Lung (tissue), 12 donors: ENCODE measurements around the gene WDPCP. TPM values are rescaled to one million over a fixed set of nuclear protein-coding genes. Genes with fewer than 3 reads are reported as not detected.

Source experiments
- ATAC-seq: fragments of 200-7000 bp; cut with Tn5 transposase; one replicate; pipeline ENCODE4 v1.9.1; 2020; ENCODE audit warnings: moderate number of reproducible peaks; ENCODE audit not compliant: insufficient read depth, low FRiP score
- DNase-seq, 3 donors: peaks; one replicate each; pipeline ENCODE4 v3.0.0-alpha.2; 2013 to 2017
- H3K27ac ChIP-seq, 2 donors: one replicate each; pipeline ENCODE4 v1.5.1; 2013; ENCODE audit warnings: mild to moderate bottlenecking in 2 of 2, moderate library complexity in 2 of 2, control low read depth in 1 of 2, inconsistent platforms in 1 of 2, low read depth in 1 of 2, low read length in 1 of 2
- H3K27me3 ChIP-seq, 3 donors: one replicate each; pipeline ENCODE4 v1.5.1; 2013; ENCODE audit warnings: low read length in 2 of 3; ENCODE audit not compliant: control insufficient read depth in 3 of 3, insufficient read depth in 3 of 3
- H3K36me3 ChIP-seq, 4 donors: one replicate each; pipeline ENCODE4 v1.5.1; 2013; ENCODE audit warnings: low read length in 4 of 4, mild to moderate bottlenecking in 1 of 4, moderate library complexity in 1 of 4; ENCODE audit not compliant: control insufficient read depth in 4 of 4, insufficient read depth in 4 of 4
- H3K4me1 ChIP-seq, 5 donors: one replicate each; pipeline ENCODE4 v1.5.1; 2013; ENCODE audit warnings: low read length in 5 of 5, mild to moderate bottlenecking in 2 of 5, moderate library complexity in 1 of 5; ENCODE audit not compliant: control insufficient read depth in 5 of 5, insufficient read depth in 5 of 5
- H3K4me3 ChIP-seq: one replicate; pipeline ENCODE4 v1.5.1; 2013; ENCODE audit warnings: mild to moderate bottlenecking, control low read depth, moderate library complexity
- H3K9ac ChIP-seq, 2 donors: one replicate each; pipeline ENCODE4 v1.5.1; 2013; ENCODE audit warnings: low read length in 2 of 2, control low read depth in 1 of 2; ENCODE audit not compliant: insufficient read depth in 1 of 2
- H3K9me3 ChIP-seq, 4 donors: one replicate each; pipeline ENCODE4 v1.5.1; 2013; ENCODE audit warnings: low read length in 3 of 4, mild to moderate bottlenecking in 1 of 4, moderate library complexity in 1 of 4; ENCODE audit not compliant: control insufficient read depth in 4 of 4, insufficient read depth in 3 of 4
- WGBS, 2 donors: extraction: QIAGEN DNeasy Blood & Tissue Kit; methylation state at CpG; one replicate each; pipeline ENCODE4 v1.1.7; 2013; 5-methylcytosine and 5-hydroxymethylcytosine counted together
- polyA plus RNA-seq, 2 donors: library from polyadenylated mRNA; stranded (reverse); fragments of 200-250 nt; gene quantifications; one replicate each; pipeline ENCODE4 v1.2.1, GENCODE V29; 2013
- total RNA-seq, 2 donors: library from RNA; depleted of rRNA in 1 of 2; stranded (reverse); fragments of >200 nt in 1 of 2; gene quantifications; one replicate each; pipeline ENCODE4 v1.2.1, GENCODE V29; 2014 to 2021
- TF ChIP-seq, protein P1 (sequence below): IDR thresholded peaks from 2 replicates; pipeline ENCODE4 v1.5.1; 2012; ENCODE audit warnings: mild to moderate bottlenecking; ENCODE audit errors: control extremely low read depth, extremely low read depth
- donor health status: control.
- donor health status: control.
- donor health status: Bipolar disorder and iron deficiency.
- donor health status: healthy.
- donor health status: DM: yes; HTN: yes; CAD: no.

The WDPCP gene
- total and polyA plus RNA-seq, 4 donors = 2.3 to 40.7 (median 8.6) TPM

DNA sequence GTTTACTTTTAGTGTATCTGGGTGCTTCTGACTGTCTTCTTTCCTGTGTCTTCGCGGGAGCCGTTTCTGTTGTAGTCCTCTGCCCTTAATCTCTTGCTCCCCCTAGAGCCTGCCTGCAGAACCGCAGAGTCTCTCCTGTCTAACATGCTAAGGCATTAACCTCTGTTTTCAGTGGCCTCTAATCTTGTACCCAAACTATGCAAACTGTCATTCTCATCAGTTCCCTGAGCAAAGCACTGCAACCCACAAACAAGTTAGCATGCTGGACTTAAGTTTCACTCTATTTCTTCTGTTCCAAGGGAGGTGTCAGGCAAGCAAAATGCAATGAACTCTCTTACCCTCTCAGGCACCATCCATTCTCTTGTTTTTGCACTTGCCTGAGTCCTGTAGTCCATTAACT is 399.3 kb downstream of the WDPCP start:
- ATAC-seq = no peak
- WGBS, 2 donors = 40 to 52% methylated on average over 4 of the region's 4 CpGs
- H3K9ac ChIP-seq = no peak overlapping the region

DNA sequence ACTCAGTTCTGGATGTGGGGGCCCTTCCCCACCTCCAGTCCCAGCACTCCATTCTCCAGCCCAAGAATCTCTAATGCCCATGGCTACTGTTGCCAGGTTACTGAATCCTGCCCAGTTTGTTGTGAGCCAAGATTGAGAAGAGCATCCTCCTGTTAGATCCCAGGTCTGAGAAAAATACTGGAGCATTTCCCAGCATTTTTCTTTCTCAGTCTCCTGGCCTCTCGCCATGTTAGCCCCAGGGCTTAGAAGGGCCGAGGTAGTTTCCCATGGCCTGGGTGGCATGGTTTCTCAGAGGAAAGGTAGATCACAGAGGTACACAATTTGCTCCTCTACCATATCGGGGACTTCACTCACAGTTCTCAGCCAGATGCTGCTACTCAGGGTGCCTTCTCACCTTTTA is 401.9 kb downstream of the WDPCP start:
- WGBS, 2 donors = 96 to 97% methylated on average over 3 of the region's 3 CpGs
- DNase-seq (no peak), ATAC-seq (no peak)
- H3K4me3 ChIP-seq = no peak overlapping the region
- no peaks in the 10 kb centered on the region for H3K36me3 ChIP-seq
- H3K27me3 ChIP-seq = no peaks in the 10 kb centered on the region
- TF ChIP-seq, protein P1, sequence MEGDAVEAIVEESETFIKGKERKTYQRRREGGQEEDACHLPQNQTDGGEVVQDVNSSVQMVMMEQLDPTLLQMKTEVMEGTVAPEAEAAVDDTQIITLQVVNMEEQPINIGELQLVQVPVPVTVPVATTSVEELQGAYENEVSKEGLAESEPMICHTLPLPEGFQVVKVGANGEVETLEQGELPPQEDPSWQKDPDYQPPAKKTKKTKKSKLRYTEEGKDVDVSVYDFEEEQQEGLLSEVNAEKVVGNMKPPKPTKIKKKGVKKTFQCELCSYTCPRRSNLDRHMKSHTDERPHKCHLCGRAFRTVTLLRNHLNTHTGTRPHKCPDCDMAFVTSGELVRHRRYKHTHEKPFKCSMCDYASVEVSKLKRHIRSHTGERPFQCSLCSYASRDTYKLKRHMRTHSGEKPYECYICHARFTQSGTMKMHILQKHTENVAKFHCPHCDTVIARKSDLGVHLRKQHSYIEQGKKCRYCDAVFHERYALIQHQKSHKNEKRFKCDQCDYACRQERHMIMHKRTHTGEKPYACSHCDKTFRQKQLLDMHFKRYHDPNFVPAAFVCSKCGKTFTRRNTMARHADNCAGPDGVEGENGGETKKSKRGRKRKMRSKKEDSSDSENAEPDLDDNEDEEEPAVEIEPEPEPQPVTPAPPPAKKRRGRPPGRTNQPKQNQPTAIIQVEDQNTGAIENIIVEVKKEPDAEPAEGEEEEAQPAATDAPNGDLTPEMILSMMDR = no peak
- peaks cover 0 to 9% (median 0%) of the 10 kb centered on the region in 4 donors for H3K9me3 ChIP-seq
- H3K9ac ChIP-seq = no peak overlapping the region
- no peaks in the 10 kb centered on the region for H3K4me1 ChIP-seq
- no peak overlapping the region for H3K27ac ChIP-seq

More for the DNA sequence above, 399.3 kb downstream of the WDPCP start:
- Histone ChIP-seq H3K9me3 (peaks cover 0 to 9% (median 0%) of the 10 kb centered on the region in 4 donors), H3K36me3 (no peaks in the 10 kb centered on the region), H3K27me3 (no peaks in the 10 kb centered on the region), H3K4me1 (peaks cover 0 to 17% (median 0%) of the 10 kb centered on the region in 5 donors), H3K4me3 (no peak overlapping the region), H3K27ac (no peak overlapping the region)
- TF ChIP-seq, protein P1 = no peak
- DNase-seq = no peak

DNA sequence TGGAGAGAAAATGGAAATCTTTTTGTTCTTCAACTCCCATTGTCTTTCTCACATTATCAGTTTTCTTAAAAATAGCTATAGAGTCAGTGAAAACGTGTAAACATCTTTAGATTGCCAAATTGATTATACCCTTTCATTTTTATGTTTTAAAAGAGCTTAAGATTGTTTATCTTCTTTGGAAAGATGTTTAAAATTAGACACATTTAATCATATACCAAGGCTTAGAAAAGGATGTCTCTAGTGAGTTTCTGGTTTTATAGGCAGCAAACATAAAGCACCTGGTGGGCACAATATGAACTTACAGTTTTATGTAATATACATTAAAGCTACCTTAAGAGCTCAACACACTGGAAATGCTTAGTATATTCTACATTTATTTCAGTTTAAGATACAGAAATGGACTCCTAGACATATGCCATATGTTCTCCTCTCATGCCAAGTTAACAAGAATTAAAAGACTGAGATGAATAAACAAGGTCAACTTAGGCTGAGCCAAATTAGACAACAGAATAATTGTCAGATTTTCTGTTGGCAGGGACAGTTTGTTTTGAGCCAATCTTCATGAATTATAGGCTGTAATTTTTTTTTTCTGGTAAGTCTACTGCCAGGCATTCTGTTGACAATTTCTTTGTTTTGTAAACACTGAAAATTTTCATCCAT is 425.0 kb downstream of the WDPCP start:
- Histone ChIP-seq H3K4me3 (no peak overlapping the region), H3K27ac (no peak overlapping the region), H3K27me3 (no peaks in the 10 kb centered on the region), H3K4me1 (peaks cover 0 to 10% (median 0%) of the 10 kb centered on the region in 5 donors), H3K36me3 (no peaks in the 10 kb centered on the region), H3K9me3 (no peaks in the 10 kb centered on the region), H3K9ac (no peak overlapping the region)
- ATAC-seq = no peak
- peak in 2 of 3 donors; percentile 92 to 93 for DNase-seq
- TF ChIP-seq, protein P1 = no peak
- 53 to 82% methylated on average over 1 of the region's 1 CpG for WGBS, 2 donors
